RWPE2 (cell line): ENCODE measurements around the gene MGAT5B.

Experiments
- ATAC-seq: fragments of 200-7000 bp; cut with Tn5 transposase; 3 replicates; pipeline ENCODE4 v1.9.1; 2021; ENCODE audit warnings: low read depth
- DNase-seq: peaks from one replicate; pipeline ENCODE4 v3.0.0-alpha.2; 2020; ENCODE audit warnings: low spot score
- H3K27ac ChIP-seq: fragments of 450-650 bp; 2 replicates; pipeline ENCODE4 v1.5.1; 2017; ENCODE audit warnings: mild to moderate bottlenecking; ENCODE audit not compliant: poor library complexity, severe bottlenecking
- H3K27me3 ChIP-seq: fragments of 250-450 bp; sonication (Bioruptor Pico); 2 replicates; pipeline ENCODE4 v1.5.1; 2021; ENCODE audit warnings: mild to moderate bottlenecking, moderate library complexity; ENCODE audit not compliant: insufficient read depth, poor library complexity, severe bottlenecking
- H3K36me3 ChIP-seq: fragments of 250-450 bp; sonication (Bioruptor Pico); 2 replicates; pipeline ENCODE4 v1.5.1; 2020; ENCODE audit warnings: low read depth, mild to moderate bottlenecking, moderate library complexity
- H3K4me1 ChIP-seq: fragments of 250-450 bp; sonication (Bioruptor Pico); 2 replicates; pipeline ENCODE4 v1.5.1; 2021; ENCODE audit warnings: mild to moderate bottlenecking, moderate library complexity; ENCODE audit not compliant: insufficient read depth, poor library complexity, severe bottlenecking
- H3K4me3 ChIP-seq: fragments of 250-450 bp; sonication (Bioruptor Pico); 2 replicates; pipeline ENCODE4 v1.5.1; 2021; ENCODE audit warnings: mild to moderate bottlenecking, moderate library complexity; ENCODE audit not compliant: severe bottlenecking
- H3K9me3 ChIP-seq: fragments of 250-450 bp; sonication (Bioruptor Pico); 2 replicates; pipeline ENCODE4 v1.5.1; 2021; ENCODE audit warnings: mild to moderate bottlenecking, moderate library complexity; ENCODE audit not compliant: severe bottlenecking
- CTCF ChIP-seq: fragments of 450-650 bp; IDR thresholded peaks from one replicate; pipeline ENCODE4 v1.5.1; 2017; ENCODE audit warnings: mild to moderate bottlenecking, moderate library complexity; ENCODE audit not compliant: poor library complexity, severe bottlenecking

The MGAT5B gene

GRCh38 chr17:76826330-76827068 lies 41.7 kb upstream of the MGAT5B start:
- DNase-seq = no peak

GRCh38 chr17:76827736-76828135 lies 40.5 kb upstream of the MGAT5B start:
- Histone ChIP-seq H3K27ac (no peak overlapping the region), H3K27me3 (no peaks in the 10 kb centered on the region), H3K4me3 (no peak overlapping the region), H3K4me1 (no peaks in the 10 kb centered on the region), H3K36me3 (no peaks in the 10 kb centered on the region), H3K9me3 (no peaks in the 10 kb centered on the region)
- DNase-seq (no peak), ATAC-seq (peak; percentile 27; the same call in 2 of the 3 replicates)
- no peak for TF ChIP-seq CTCF

More at GRCh38 chr17:76826330-76827068, 41.7 kb upstream of the MGAT5B start:
- no peak for TF ChIP-seq CTCF
- no peak overlapping the region for H3K27ac ChIP-seq
- H3K9me3 ChIP-seq = no peaks in the 10 kb centered on the region
- H3K27me3 ChIP-seq = no peaks in the 10 kb centered on the region
- no peaks in the 10 kb centered on the region for H3K4me1 ChIP-seq
- H3K36me3 ChIP-seq = no peaks in the 10 kb centered on the region
- ATAC-seq = no peak
- H3K4me3 ChIP-seq = no peak overlapping the region

- Histone ChIP-seq H3K27ac (no peak overlapping the region), H3K27me3 (no peaks in the 10 kb centered on the region), H3K9me3 (no peaks in the 10 kb centered on the region), H3K36me3 (no peaks in the 10 kb centered on the region), H3K4me1 (no peaks in the 10 kb centered on the region), H3K4me3 (no peak overlapping the region)
- ATAC-seq (no peak), DNase-seq (no peak)
- TF ChIP-seq CTCF = no peak
Measured at GRCh38 chr17:76830987-76831715, 37.1 kb upstream of the MGAT5B start.

- no peak for DNase-seq
- Histone ChIP-seq H3K4me3 (no peak overlapping the region), H3K36me3 (no peaks in the 10 kb centered on the region), H3K4me1 (no peaks in the 10 kb centered on the region), H3K27me3 (no peaks in the 10 kb centered on the region), H3K27ac (no peak overlapping the region), H3K9me3 (no peaks in the 10 kb centered on the region)
- peak; percentile 73; the same call in 2 of the 3 replicates for ATAC-seq
- TF ChIP-seq CTCF = no peak
Measured at GRCh38 chr17:76833034-76833644, 35.1 kb upstream of the MGAT5B start.
